Endodermal cell (in vitro differentiated cells): ENCODE data around the gene PRAMEF2. TPM values are rescaled to one million over a fixed set of nuclear protein-coding genes. Genes with fewer than 3 reads are reported as not detected.
"Not testable (repeated sequence)": the region's sequence is repeated elsewhere in the genome, so short reads cannot be mapped to it uniquely, and the experiment has no call there.

Experiments
- DNase-seq: peaks from one replicate; pipeline ENCODE4 v3.0.0-alpha.2; 2017
- H3K27ac ChIP-seq: 2 replicates; pipeline ENCODE4 v1.5.1; 2013; ENCODE audit warnings: mild to moderate bottlenecking, low read depth, low read length, moderate library complexity
- H3K27me3 ChIP-seq: 2 replicates; pipeline ENCODE4 v1.6.1; 2013; ENCODE audit warnings: mild to moderate bottlenecking, low read length, moderate library complexity; ENCODE audit not compliant: insufficient read depth, control insufficient read depth, poor library complexity, severe bottlenecking
- H3K36me3 ChIP-seq: 2 replicates; pipeline ENCODE4 v1.7.0; 2013; ENCODE audit warnings: mild to moderate bottlenecking, low read length, moderate library complexity; ENCODE audit not compliant: control insufficient read depth, insufficient read depth
- H3K4me1 ChIP-seq: one replicate; pipeline ENCODE4 v1.7.0; 2013; ENCODE audit warnings: low read length; ENCODE audit not compliant: control insufficient read depth, insufficient read depth
- H3K4me3 ChIP-seq: 2 replicates; pipeline ENCODE4 v1.5.1; 2013; ENCODE audit warnings: mild to moderate bottlenecking, low read length, moderate library complexity
- H3K9ac ChIP-seq: 2 replicates; pipeline ENCODE4 v1.6.1; 2013; ENCODE audit warnings: mild to moderate bottlenecking, low read length, moderate library complexity; ENCODE audit not compliant: poor library complexity, severe bottlenecking; ENCODE audit errors: extremely low read depth
- H3K9me3 ChIP-seq: 2 replicates; pipeline ENCODE4 v1.6.1; 2013; ENCODE audit warnings: mild to moderate bottlenecking, low read length, moderate library complexity; ENCODE audit not compliant: control insufficient read depth
- H3K27ac Mint-ChIP-seq: 2 replicates; pipeline ENCODE4 v1.8.0; 2020; ENCODE audit warnings: mixed read lengths
- H3K27me3 Mint-ChIP-seq: 2 replicates; pipeline ENCODE4 v1.8.0; 2021; ENCODE audit warnings: mild to moderate bottlenecking, mixed read lengths; ENCODE audit not compliant: insufficient read depth
- H3K36me3 Mint-ChIP-seq: 2 replicates; pipeline ENCODE4 v1.8.0; 2020; ENCODE audit warnings: low read depth, mixed read lengths
- H3K4me1 Mint-ChIP-seq: 2 replicates; pipeline ENCODE4 v1.8.0; 2020; ENCODE audit warnings: mixed read lengths
- H3K4me3 Mint-ChIP-seq: 2 replicates; pipeline ENCODE4 v1.8.0; 2020; ENCODE audit warnings: mild to moderate bottlenecking, moderate library complexity, mixed read lengths
- H3K9me3 Mint-ChIP-seq: 2 replicates; pipeline ENCODE4 v1.8.0; 2020; ENCODE audit warnings: mild to moderate bottlenecking, mixed read lengths
- CTCF ChIP-seq: fragments of 200-600 bp; sonication (generic); conservative IDR thresholded peaks from 2 replicates; pipeline ENCODE4 v1.5.0; 2021; ENCODE audit warnings: antibody characterized with exemption, mild to moderate bottlenecking
- WGBS, 2 experiments: methylation state at CpG; one replicate each; pipeline versions ENCODE4 v1.1.5 to v1.1.7; 2013; ENCODE audit warnings: missing lambda C conversion rate in 2 of 2, mixed read lengths in 1 of 2; ENCODE audit not compliant: insufficient coverage in 1 of 2, insufficient read length in 1 of 2; 5-methylcytosine and 5-hydroxymethylcytosine counted together
- total RNA-seq, 2 donors: library from RNA; stranded (reverse); fragmentation: NEBNext Ultra II Directional in 1 of 2; extraction: Animal tissue kit (Norgen Biotek cat#: 25700) in 1 of 2; gene quantifications; 2 replicates in 1 of 2; 3 replicates in 1 of 2; pipeline ENCODE4 v1.2.1, GENCODE V29; 2021

PRAMEF2 gene
- total RNA-seq, 2 donors from 2014 or later: not detected

- Mint-ChIP-seq H3K4me3 (no peak overlapping the region), H3K4me1 (no peaks in the 10 kb centered on the region), H3K9me3 (peaks cover 82% of the 10 kb centered on the region), H3K27me3 (no peaks in the 10 kb centered on the region), H3K36me3 (no peaks in the 10 kb centered on the region), H3K27ac (no peak overlapping the region)
- no peaks in the 10 kb centered on the region for H3K4me1 ChIP-seq
- no peaks in the 10 kb centered on the region for H3K27me3 ChIP-seq
- no peak overlapping the region for H3K4me3 ChIP-seq
- no peaks in the 10 kb centered on the region for H3K36me3 ChIP-seq
- peaks cover 19% of the 10 kb centered on the region for H3K9me3 ChIP-seq
- no peak for DNase-seq
- H3K9ac ChIP-seq: no peak overlapping the region
- 17 to 44% methylated on average over 1 to 2 of the region's 2 CpGs for WGBS, 2 experiments
- no peak overlapping the region for H3K27ac ChIP-seq
- no peak for TF ChIP-seq CTCF
These were observed 45.5 kb upstream of the PRAMEF2 start for GRCh38 chr1:12811409-12811784.

- not testable (repeated sequence) for H3K27ac Mint-ChIP-seq, DNase-seq, H3K4me1 Mint-ChIP-seq, H3K27me3 ChIP-seq, H3K9me3 ChIP-seq, H3K4me1 ChIP-seq, H3K27ac ChIP-seq, H3K36me3 ChIP-seq, H3K36me3 Mint-ChIP-seq, H3K4me3 Mint-ChIP-seq, H3K27me3 Mint-ChIP-seq, H3K4me3 ChIP-seq, H3K9ac ChIP-seq
- H3K9me3 Mint-ChIP-seq: peaks cover 75% of the 10 kb centered on the region
- 68 to 90% methylated on average over 2 to 6 of the region's 6 CpGs for WGBS, 2 experiments
These were observed 37.8 kb upstream of the PRAMEF2 start for GRCh38 chr1:12819061-12819460.

- H3K27me3 ChIP-seq, H3K36me3 Mint-ChIP-seq, H3K27ac Mint-ChIP-seq, H3K27me3 Mint-ChIP-seq, DNase-seq, H3K9me3 ChIP-seq, H3K36me3 ChIP-seq, H3K27ac ChIP-seq, H3K4me1 Mint-ChIP-seq, H3K4me1 ChIP-seq, H3K9ac ChIP-seq, H3K4me3 ChIP-seq, H3K4me3 Mint-ChIP-seq: not testable (repeated sequence)
- peaks cover 62% of the 10 kb centered on the region for H3K9me3 Mint-ChIP-seq
- 21% methylated on average over 2 of the region's 3 CpGs; no CpG with 5 or more reads in 1 of the 2 experiments for WGBS, 2 experiments
These were observed 25.6 kb upstream of the PRAMEF2 start, which contains the start of gene PRAMEF11 for GRCh38 chr1:12831310-12831709. Gene PRAMEF11, minus strand, starts transcription at chr1:12831410. Its CDS starts 2,621 bp downstream, at chr1:12828789.

- not testable (repeated sequence) for H3K9ac ChIP-seq, H3K27ac Mint-ChIP-seq, H3K9me3 ChIP-seq, DNase-seq, H3K27me3 ChIP-seq, H3K4me3 Mint-ChIP-seq, H3K36me3 Mint-ChIP-seq, H3K4me3 ChIP-seq, H3K4me1 Mint-ChIP-seq, H3K4me1 ChIP-seq, H3K27ac ChIP-seq, H3K27me3 Mint-ChIP-seq, H3K36me3 ChIP-seq
- WGBS, 2 experiments: 43 to 46% methylated on average over 2 of the region's 2 CpGs
- H3K9me3 Mint-ChIP-seq: peaks cover 66% of the 10 kb centered on the region
These were observed 23.6 kb upstream of the PRAMEF2 start for GRCh38 chr1:12833251-12833650.

GRCh38 chr1:12848620-12849019, 8.3 kb upstream of the PRAMEF2 start, which contains the start of gene HNRNPCL1:
Gene HNRNPCL1, minus strand, starts transcription at chr1:12848720. Its CDS starts 431 bp downstream, at chr1:12848289.
- H3K4me1 Mint-ChIP-seq, H3K27ac Mint-ChIP-seq, H3K36me3 Mint-ChIP-seq, H3K27me3 Mint-ChIP-seq, H3K4me1 ChIP-seq, DNase-seq, H3K27me3 ChIP-seq, H3K27ac ChIP-seq, H3K4me3 Mint-ChIP-seq, H3K9ac ChIP-seq, H3K36me3 ChIP-seq, H3K4me3 ChIP-seq: not testable (repeated sequence)
- peaks cover 27% of the 10 kb centered on the region for H3K9me3 ChIP-seq
- H3K9me3 Mint-ChIP-seq: peaks cover 79% of the 10 kb centered on the region
- WGBS, 2 experiments: 73 to 84% methylated on average over 4 to 7 of the region's 7 CpGs
